Measurements from ENCODE around the gene GSTM3.

Gene GSTM3

GRCh38 chr1:109740615-109741373, at the start of gene GSTM3:
Gene GSTM3, minus strand, starts transcription at chr1:109741038. Its CDS starts 751 bp downstream, at chr1:109740287.
- FAIRE-seq, result no peak

- no peak for FAIRE-seq
Observed at GRCh38 chr1:109790329-109790728, 49.5 kb upstream of the GSTM3 start.

GRCh38 chr1:109789551-109790180, 48.8 kb upstream of the GSTM3 start:
- no peak for FAIRE-seq

- FAIRE-seq, result no peak
Observed at GRCh38 chr1:109788695-109789521, 48.1 kb upstream of the GSTM3 start.

GRCh38 chr1:109787845-109788601, 47.2 kb upstream of the GSTM3 start:
- FAIRE-seq, result no peak

GRCh38 chr1:109787211-109787844, 46.5 kb upstream of the GSTM3 start:
- FAIRE-seq, result no peak

GRCh38 chr1:109786531-109787021, 45.7 kb upstream of the GSTM3 start:
- FAIRE-seq, result no peak

- no peak for FAIRE-seq
Observed at GRCh38 chr1:109786112-109786480, 45.3 kb upstream of the GSTM3 start.

- no peak for FAIRE-seq
Observed at GRCh38 chr1:109785446-109786111, 44.7 kb upstream of the GSTM3 start.

GRCh38 chr1:109784551-109785252, 43.9 kb upstream of the GSTM3 start:
- no peak for FAIRE-seq

GRCh38 chr1:109783436-109783835, 42.6 kb upstream of the GSTM3 start:
- FAIRE-seq, result no peak

GRCh38 chr1:109782927-109783326, 42.1 kb upstream of the GSTM3 start:
- FAIRE-seq, result no peak

GRCh38 chr1:109782514-109782913, 41.7 kb upstream of the GSTM3 start:
- no peak for FAIRE-seq

- no peak for FAIRE-seq
Observed at GRCh38 chr1:109781806-109782205, 41.0 kb upstream of the GSTM3 start.

- no peak for FAIRE-seq
Observed at GRCh38 chr1:109780982-109781381, 40.1 kb upstream of the GSTM3 start.

GRCh38 chr1:109777980-109778625, 37.3 kb upstream of the GSTM3 start:
- FAIRE-seq, result no peak

GRCh38 chr1:109777436-109777835, 36.6 kb upstream of the GSTM3 start:
- FAIRE-seq, result no peak

- no peak for FAIRE-seq
Observed at GRCh38 chr1:109776911-109777310, 36.1 kb upstream of the GSTM3 start.

- no peak for FAIRE-seq
Observed at GRCh38 chr1:109776206-109776835, 35.5 kb upstream of the GSTM3 start.

GRCh38 chr1:109775398-109775797, 34.6 kb upstream of the GSTM3 start:
- FAIRE-seq, result no peak

Measured in islet of Langerhans (tissue), 1 donor.